ENCODE data around the gene HMGXB4. TPM values are rescaled to one million over a fixed set of nuclear protein-coding genes. Genes with fewer than 3 reads are reported as not detected.

The HMGXB4 gene
- total RNA-seq, 1 donor from 2014 or later: 16.7 TPM

- no peak overlapping the region for H3K27ac Mint-ChIP-seq (ENCODE audit: unreplicated experiment)
- no peak overlapping the region for H3K4me3 Mint-ChIP-seq (ENCODE audit: unreplicated experiment)
- H3K9me3 ChIP-seq (ENCODE audit: insufficient read depth, low read depth, low read length): no peaks in the 10 kb centered on the region
- peaks cover 3% of the 10 kb centered on the region for H3K9me3 Mint-ChIP-seq (ENCODE audit: unreplicated experiment)
- H3K27me3 Mint-ChIP-seq (ENCODE audit: low read depth, unreplicated experiment): no peaks in the 10 kb centered on the region
- H3K4me2 ChIP-seq (ENCODE audit: low read length): no peak overlapping the region
- peaks cover 54% of the 10 kb centered on the region for H3K36me3 ChIP-seq (ENCODE audit: insufficient read depth, low read length)
- TF ChIP-seq CTCF (IDR thresholded peaks at IDR 0.05; ENCODE audit: insufficient read depth, low read depth, low read length): no peak
- TF ChIP-seq EZH2 (IDR thresholded peaks at IDR 0.05; ENCODE audit: insufficient read depth, low read length): no peak
- no peak overlapping the region for H3K9ac ChIP-seq (ENCODE audit: low read length)
- H4K20me1 ChIP-seq (ENCODE audit: insufficient read depth, low read length): peaks cover 45% of the 10 kb centered on the region
- no peaks in the 10 kb centered on the region for H3K27me3 ChIP-seq (ENCODE audit: insufficient read depth, low read length)
- H3K36me3 Mint-ChIP-seq (ENCODE audit: low read depth, unreplicated experiment): peaks cover 23% of the 10 kb centered on the region
- no peak overlapping the region for H3K27ac ChIP-seq (ENCODE audit: low read depth, low read length)
- H3K79me2 ChIP-seq (ENCODE audit: insufficient read depth, low read length): peaks cover 63% of the 10 kb centered on the region
- no peak overlapping the region for H2AFZ ChIP-seq (ENCODE audit: low read depth, low read length)
- H3K4me1 Mint-ChIP-seq (ENCODE audit: low read depth, unreplicated experiment): no peaks in the 10 kb centered on the region
- H3K4me1 ChIP-seq (ENCODE audit: insufficient read depth, low read length): no peaks in the 10 kb centered on the region
- FAIRE-seq (no peak), DNase-seq (ENCODE audit: low read depth) (no peak)
- H3K4me3 ChIP-seq (ENCODE audit: insufficient read depth, low read depth, low read length): no peak overlapping the region
These were observed 9.0 kb downstream of the HMGXB4 start for GRCh38 chr22:35266277-35266676.

GRCh38 chr22:35269630-35270029 lies 12.3 kb downstream of the HMGXB4 start:
- H3K36me3 ChIP-seq (ENCODE audit: insufficient read depth, low read length): peaks cover 44% of the 10 kb centered on the region
- TF ChIP-seq CTCF (IDR thresholded peaks at IDR 0.05; ENCODE audit: insufficient read depth, low read depth, low read length) (no peak), EZH2 (IDR thresholded peaks at IDR 0.05; ENCODE audit: insufficient read depth, low read length) (no peak)
- H3K4me2 ChIP-seq (ENCODE audit: low read length): no peak overlapping the region
- no peak for FAIRE-seq
- Mint-ChIP-seq H3K27me3 (ENCODE audit: low read depth, unreplicated experiment) (no peaks in the 10 kb centered on the region), H3K36me3 (ENCODE audit: low read depth, unreplicated experiment) (peaks cover 19% of the 10 kb centered on the region), H3K27ac (ENCODE audit: unreplicated experiment) (no peak overlapping the region), H3K9me3 (ENCODE audit: unreplicated experiment) (peaks cover 3% of the 10 kb centered on the region), H3K4me3 (ENCODE audit: unreplicated experiment) (no peak overlapping the region), H3K4me1 (ENCODE audit: low read depth, unreplicated experiment) (no peaks in the 10 kb centered on the region)
- no peaks in the 10 kb centered on the region for H3K4me1 ChIP-seq (ENCODE audit: insufficient read depth, low read length)
- H3K9ac ChIP-seq (ENCODE audit: low read length): no peak overlapping the region
- no peak for DNase-seq (ENCODE audit: low read depth)
- no peak overlapping the region for H3K4me3 ChIP-seq (ENCODE audit: insufficient read depth, low read depth, low read length)
- H2AFZ ChIP-seq (ENCODE audit: low read depth, low read length): no peak overlapping the region
- no peak overlapping the region for H3K27ac ChIP-seq (ENCODE audit: low read depth, low read length)
- H3K79me2 ChIP-seq (ENCODE audit: insufficient read depth, low read length): peaks cover 69% of the 10 kb centered on the region
- no peaks in the 10 kb centered on the region for H3K9me3 ChIP-seq (ENCODE audit: insufficient read depth, low read depth, low read length)
- no peaks in the 10 kb centered on the region for H3K27me3 ChIP-seq (ENCODE audit: insufficient read depth, low read length)
- H4K20me1 ChIP-seq (ENCODE audit: insufficient read depth, low read length): peaks cover 52% of the 10 kb centered on the region

- DNase-seq (ENCODE audit: low read depth) (no peak), FAIRE-seq (no peak)
- Histone ChIP-seq H4K20me1 (ENCODE audit: insufficient read depth, low read length) (peaks cover 39% of the 10 kb centered on the region), H3K36me3 (ENCODE audit: insufficient read depth, low read length) (peaks cover 13% of the 10 kb centered on the region), H3K27me3 (ENCODE audit: insufficient read depth, low read length) (no peaks in the 10 kb centered on the region), H3K27ac (ENCODE audit: low read depth, low read length) (no peak overlapping the region), H2AFZ (ENCODE audit: low read depth, low read length) (no peak overlapping the region), H3K4me3 (ENCODE audit: insufficient read depth, low read depth, low read length) (no peak overlapping the region), H3K9me3 (ENCODE audit: insufficient read depth, low read depth, low read length) (no peaks in the 10 kb centered on the region), H3K4me1 (ENCODE audit: insufficient read depth, low read length) (no peaks in the 10 kb centered on the region), H3K9ac (ENCODE audit: low read length) (no peak overlapping the region), H3K79me2 (ENCODE audit: insufficient read depth, low read length) (peaks cover 69% of the 10 kb centered on the region), H3K4me2 (ENCODE audit: low read length) (no peak overlapping the region)
- H3K4me3 Mint-ChIP-seq (ENCODE audit: unreplicated experiment): no peak overlapping the region
- H3K27me3 Mint-ChIP-seq (ENCODE audit: low read depth, unreplicated experiment): no peaks in the 10 kb centered on the region
- no peaks in the 10 kb centered on the region for H3K4me1 Mint-ChIP-seq (ENCODE audit: low read depth, unreplicated experiment)
- no peak overlapping the region for H3K27ac Mint-ChIP-seq (ENCODE audit: unreplicated experiment)
- H3K9me3 Mint-ChIP-seq (ENCODE audit: unreplicated experiment): no peaks in the 10 kb centered on the region
- TF ChIP-seq EZH2 (IDR thresholded peaks at IDR 0.05; ENCODE audit: insufficient read depth, low read length) (no peak), CTCF (IDR thresholded peaks at IDR 0.05; ENCODE audit: insufficient read depth, low read depth, low read length) (no peak)
- peaks cover 12% of the 10 kb centered on the region for H3K36me3 Mint-ChIP-seq (ENCODE audit: low read depth, unreplicated experiment)
These were observed 17.0 kb downstream of the HMGXB4 start for GRCh38 chr22:35274154-35274871.
